ENCODE measurements around the gene MTUS2. TPM values are rescaled to one million over a fixed set of nuclear protein-coding genes. Genes with fewer than 3 reads are reported as not detected.

The MTUS2 gene
- total and polyA plus RNA-seq, 4 donors = under 0.01 to 0.70 (median 0.15) TPM

DNA sequence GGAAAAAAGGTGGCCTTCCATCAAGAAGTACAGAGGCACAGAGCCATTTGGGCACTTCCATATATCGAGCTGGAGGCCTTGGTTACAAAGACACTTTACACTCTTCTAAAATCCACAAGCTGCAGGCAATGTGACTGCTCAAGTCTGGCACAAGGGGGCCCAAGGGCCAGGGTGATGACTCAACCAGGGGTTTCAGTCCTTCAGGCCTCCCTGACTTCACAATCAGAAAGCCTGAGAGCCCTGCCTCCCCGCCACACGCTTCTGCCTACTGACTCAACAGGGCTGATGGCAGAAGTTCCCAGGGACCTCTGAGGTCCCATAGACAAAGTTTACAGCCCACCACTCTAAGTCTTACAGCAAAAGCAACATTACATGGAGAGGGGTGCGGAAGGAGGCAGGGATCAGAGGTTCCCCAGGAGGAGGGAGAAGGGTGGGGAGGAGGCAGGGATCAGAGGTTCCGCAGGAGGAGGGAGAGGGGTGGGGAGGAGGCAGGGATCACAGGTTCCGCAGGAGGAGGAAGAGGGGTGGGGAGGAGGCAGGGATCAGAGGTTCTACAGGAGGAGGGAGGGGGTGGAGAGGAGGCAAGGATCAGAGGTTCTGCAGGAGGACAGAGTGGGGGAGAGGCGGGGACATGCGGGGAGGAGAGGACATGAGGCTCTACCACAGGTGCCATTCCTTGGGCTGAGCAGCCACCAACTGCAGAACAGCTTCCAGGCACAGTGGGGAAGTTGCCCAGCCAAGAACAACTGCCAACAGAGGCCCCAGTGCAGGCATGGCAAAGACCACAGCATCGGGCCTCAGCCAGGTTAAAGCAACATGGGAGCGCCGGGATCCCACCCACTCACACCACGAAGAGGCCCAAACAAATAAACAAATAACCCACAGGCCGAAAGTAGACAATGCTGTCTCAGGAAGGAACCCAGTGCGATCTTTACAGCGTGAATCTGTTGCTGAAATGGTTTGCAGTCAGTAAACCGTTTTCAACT lies 723.4 kb downstream of the MTUS2 start:
- Histone ChIP-seq H3K4me3 (ENCODE audit: low read depth in 1 of 3, low read length in 3 of 3) (no peak overlapping the region), H3K27ac (ENCODE audit: low read depth in 1 of 2, low read length in 2 of 2) (no peak overlapping the region), H3K9me3 (ENCODE audit: control insufficient read depth in 4 of 4, low read length in 3 of 4) (no peaks in the 10 kb centered on the region), H3K36me3 (ENCODE audit: control insufficient read depth in 4 of 4, insufficient read depth in 3 of 4, low read depth in 1 of 4, low read length in 3 of 4) (no peaks in the 10 kb centered on the region), H3K4me1 (ENCODE audit: control insufficient read depth in 4 of 4, insufficient read depth in 4 of 4, low read length in 3 of 4) (peaks cover 0 to 5% (median 0%) of the 10 kb centered on the region in 4 donors), H3K27me3 (ENCODE audit: control insufficient read depth in 4 of 4, insufficient read depth in 4 of 4, low read length in 3 of 4) (no peaks in the 10 kb centered on the region), H3K9ac (ENCODE audit: low read depth in 1 of 2, low read length in 2 of 2) (no peak overlapping the region)
- TF ChIP-seq, protein P1, sequence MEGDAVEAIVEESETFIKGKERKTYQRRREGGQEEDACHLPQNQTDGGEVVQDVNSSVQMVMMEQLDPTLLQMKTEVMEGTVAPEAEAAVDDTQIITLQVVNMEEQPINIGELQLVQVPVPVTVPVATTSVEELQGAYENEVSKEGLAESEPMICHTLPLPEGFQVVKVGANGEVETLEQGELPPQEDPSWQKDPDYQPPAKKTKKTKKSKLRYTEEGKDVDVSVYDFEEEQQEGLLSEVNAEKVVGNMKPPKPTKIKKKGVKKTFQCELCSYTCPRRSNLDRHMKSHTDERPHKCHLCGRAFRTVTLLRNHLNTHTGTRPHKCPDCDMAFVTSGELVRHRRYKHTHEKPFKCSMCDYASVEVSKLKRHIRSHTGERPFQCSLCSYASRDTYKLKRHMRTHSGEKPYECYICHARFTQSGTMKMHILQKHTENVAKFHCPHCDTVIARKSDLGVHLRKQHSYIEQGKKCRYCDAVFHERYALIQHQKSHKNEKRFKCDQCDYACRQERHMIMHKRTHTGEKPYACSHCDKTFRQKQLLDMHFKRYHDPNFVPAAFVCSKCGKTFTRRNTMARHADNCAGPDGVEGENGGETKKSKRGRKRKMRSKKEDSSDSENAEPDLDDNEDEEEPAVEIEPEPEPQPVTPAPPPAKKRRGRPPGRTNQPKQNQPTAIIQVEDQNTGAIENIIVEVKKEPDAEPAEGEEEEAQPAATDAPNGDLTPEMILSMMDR (IDR thresholded peaks at IDR 0.05; ENCODE audit: low read depth, low read length, missing input control) = no peak
- TF ChIP-seq, protein P2, sequence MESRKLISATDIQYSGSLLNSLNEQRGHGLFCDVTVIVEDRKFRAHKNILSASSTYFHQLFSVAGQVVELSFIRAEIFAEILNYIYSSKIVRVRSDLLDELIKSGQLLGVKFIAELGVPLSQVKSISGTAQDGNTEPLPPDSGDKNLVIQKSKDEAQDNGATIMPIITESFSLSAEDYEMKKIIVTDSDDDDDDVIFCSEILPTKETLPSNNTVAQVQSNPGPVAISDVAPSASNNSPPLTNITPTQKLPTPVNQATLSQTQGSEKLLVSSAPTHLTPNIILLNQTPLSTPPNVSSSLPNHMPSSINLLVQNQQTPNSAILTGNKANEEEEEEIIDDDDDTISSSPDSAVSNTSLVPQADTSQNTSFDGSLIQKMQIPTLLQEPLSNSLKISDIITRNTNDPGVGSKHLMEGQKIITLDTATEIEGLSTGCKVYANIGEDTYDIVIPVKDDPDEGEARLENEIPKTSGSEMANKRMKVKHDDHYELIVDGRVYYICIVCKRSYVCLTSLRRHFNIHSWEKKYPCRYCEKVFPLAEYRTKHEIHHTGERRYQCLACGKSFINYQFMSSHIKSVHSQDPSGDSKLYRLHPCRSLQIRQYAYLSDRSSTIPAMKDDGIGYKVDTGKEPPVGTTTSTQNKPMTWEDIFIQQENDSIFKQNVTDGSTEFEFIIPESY (IDR thresholded peaks at IDR 0.05) = no peak
- TF ChIP-seq RXRA (IDR thresholded peaks at IDR 0.05) (no peak), FOXA2 (IDR thresholded peaks at IDR 0.05) (no peak), HNF4A (conservative IDR thresholded peaks at IDR 0.05) (no peak), HNF4G (IDR thresholded peaks at IDR 0.05) (no peak), JUND (IDR thresholded peaks at IDR 0.05) (no peak), RAD21 (IDR thresholded peaks at IDR 0.05) (no peak), SP1 (IDR thresholded peaks at IDR 0.05) (no peak)
- TF ChIP-seq, protein P3, sequence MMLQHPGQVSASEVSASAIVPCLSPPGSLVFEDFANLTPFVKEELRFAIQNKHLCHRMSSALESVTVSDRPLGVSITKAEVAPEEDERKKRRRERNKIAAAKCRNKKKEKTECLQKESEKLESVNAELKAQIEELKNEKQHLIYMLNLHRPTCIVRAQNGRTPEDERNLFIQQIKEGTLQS (IDR thresholded peaks at IDR 0.05) = no peak
- no peak for DNase-seq (ENCODE audit: low spot score)
- WGBS = 88% methylated on average over 16 of the region's 16 CpGs

DNA sequence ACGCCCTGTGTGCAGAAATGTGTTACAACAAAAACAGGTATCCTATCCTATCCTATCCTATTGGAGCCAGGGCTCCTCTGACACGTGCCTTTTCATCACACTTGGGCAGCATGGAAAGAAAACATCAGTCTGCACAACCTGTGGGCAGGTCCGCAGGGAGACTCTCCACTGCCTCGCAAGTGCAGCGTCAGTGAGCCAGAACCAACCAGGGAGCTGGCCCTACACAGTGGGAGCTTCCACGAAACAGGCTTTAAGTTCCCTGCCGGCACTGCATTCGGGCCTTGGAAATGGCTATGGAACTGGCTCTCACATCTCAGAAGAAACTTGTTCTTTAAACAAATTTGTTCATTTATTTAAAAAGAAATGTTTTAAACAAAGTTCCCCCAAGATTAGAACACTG lies 725.8 kb downstream of the MTUS2 start:
- no peak for DNase-seq (ENCODE audit: low spot score)
- TF ChIP-seq, protein P1 (IDR thresholded peaks at IDR 0.05; ENCODE audit: low read depth, low read length, missing input control) = no peak
- no peak for TF ChIP-seq JUND (IDR thresholded peaks at IDR 0.05)
- TF ChIP-seq, protein P2 (IDR thresholded peaks at IDR 0.05) = no peak
- no peak overlapping the region for H3K9ac ChIP-seq (ENCODE audit: low read depth in 1 of 2, low read length in 2 of 2)
- peaks cover 0 to 5% (median 0%) of the 10 kb centered on the region in 4 donors for H3K4me1 ChIP-seq (ENCODE audit: control insufficient read depth in 4 of 4, insufficient read depth in 4 of 4, low read length in 3 of 4)
- H3K9me3 ChIP-seq (ENCODE audit: control insufficient read depth in 4 of 4, low read length in 3 of 4) = no peaks in the 10 kb centered on the region
- 98% methylated on average over 8 of the region's 8 CpGs for WGBS
- H3K27me3 ChIP-seq (ENCODE audit: control insufficient read depth in 4 of 4, insufficient read depth in 4 of 4, low read length in 3 of 4) = no peaks in the 10 kb centered on the region
- H3K27ac ChIP-seq (ENCODE audit: low read depth in 1 of 2, low read length in 2 of 2) = no peak overlapping the region
- no peak overlapping the region for H3K4me3 ChIP-seq (ENCODE audit: low read depth in 1 of 3, low read length in 3 of 3)
- peaks cover 0 to 2% (median 0%) of the 10 kb centered on the region in 4 donors for H3K36me3 ChIP-seq (ENCODE audit: control insufficient read depth in 4 of 4, insufficient read depth in 3 of 4, low read depth in 1 of 4, low read length in 3 of 4)
